B cell (primary cell): ENCODE measurements around the gene KBTBD3.

Source experiments
- CTCF ChIP-seq: fragments of 200-600 bp; IDR thresholded peaks from one replicate; pipeline ENCODE4 v1.8.0; 2022; ENCODE audit warnings: antibody characterized with exemption, mild to moderate bottlenecking
- EZH2 ChIP-seq: IDR thresholded peaks from 2 replicates; pipeline ENCODE4 v1.6.1; 2012; ENCODE audit warnings: borderline replicate concordance, low read depth, mild to moderate bottlenecking, moderate library complexity, low read length; ENCODE audit not compliant: insufficient read depth, poor library complexity, severe bottlenecking

- no peak for TF ChIP-seq CTCF
- no peak for TF ChIP-seq EZH2
These were observed 62.5 kb downstream of the KBTBD3 start for GRCh38 chr11:106014620-106015019.
